HepG2 (cell line): ENCODE measurements around the gene WNT3. TPM values are rescaled to one million over a fixed set of nuclear protein-coding genes. Genes with fewer than 3 reads are reported as not detected.

Source experiments
- ARHGAP35 ChIP-seq: sonication (generic); formaldehyde crosslinking; IDR thresholded peaks from 2 replicates; pipeline ENCODE4 v1.9.0; 2022; ENCODE audit warnings: mild to moderate bottlenecking, inconsistent platforms, moderate library complexity, missing genetic modification reagents, borderline replicate concordance
- GLI4 ChIP-seq: sonication (generic); formaldehyde crosslinking; IDR thresholded peaks from 2 replicates; pipeline ENCODE4 v1.5.1; 2020; ENCODE audit warnings: missing genetic modification reagents, mild to moderate bottlenecking, moderate library complexity, borderline replicate concordance
- HMG20B ChIP-seq: conservative IDR thresholded peaks from 2 replicates; pipeline ENCODE4 v1.6.1; 2016; ENCODE audit warnings: missing genetic modification reagents, missing compliant biosample characterization
- NFRKB ChIP-seq: fragments of 450-650 bp; IDR thresholded peaks from 2 replicates; pipeline ENCODE4 v1.6.1; 2017
- NRL ChIP-seq: sonication (generic); formaldehyde crosslinking; IDR thresholded peaks from 2 replicates; pipeline ENCODE4 v1.5.0; 2020; ENCODE audit warnings: missing genetic modification reagents, mild to moderate bottlenecking, moderate library complexity, borderline replicate concordance
- SP2 ChIP-seq: sonication (generic); formaldehyde crosslinking; IDR thresholded peaks from 2 replicates; pipeline ENCODE4 v1.5.1; 2020; ENCODE audit warnings: mild to moderate bottlenecking, missing genetic modification reagents
- ZNF331 ChIP-seq: sonication (generic); formaldehyde crosslinking; IDR thresholded peaks from 2 replicates; pipeline ENCODE4 v1.4.0; 2020; ENCODE audit warnings: missing genetic modification reagents
- polyA plus RNA-seq, 8 experiments: library from polyadenylated mRNA; depleted of rRNA in 3 of 8; stranded (reverse) in 7 of 8; unstranded in 1 of 8; fragments of >200 nt; fragmentation: Illumina TruSeq in 4 of 8; extraction: Trizol in 4 of 8; gene quantifications; 2 replicates each; pipeline versions ENCODE4 v1.2.1 to v1.2.3, GENCODE V29; 2011 to 2016; ENCODE audit warnings: low read depth in 4 of 8, missing spikeins in 1 of 8, mixed read lengths in 1 of 8; ENCODE audit not compliant: insufficient read depth in 1 of 8
- total RNA-seq, 5 experiments: library from RNA; depleted of rRNA; stranded (reverse); fragments of >200 nt; fragmentation: Illumina TruSeq; extraction: Trizol; gene quantifications; 2 replicates each; pipeline ENCODE4 v1.2.3, GENCODE V29; 2016; ENCODE audit warnings: low read depth in 1 of 5
- TF ChIP-seq, protein P1 (sequence below): fragments of 450-650 bp; IDR thresholded peaks from 2 replicates; pipeline ENCODE4 v1.6.1; 2017; ENCODE audit warnings: mild to moderate bottlenecking
- TF ChIP-seq, protein P2 (sequence below): IDR thresholded peaks from 2 replicates; pipeline ENCODE4 v1.6.1; 2016; ENCODE audit warnings: low read depth, missing genetic modification reagents, missing compliant biosample characterization
- TF ChIP-seq, protein P3 (sequence below): sonication (generic); formaldehyde crosslinking; IDR thresholded peaks from 2 replicates; pipeline ENCODE4 v1.5.0; 2020; ENCODE audit warnings: mild to moderate bottlenecking, missing genetic modification reagents, moderate library complexity

The WNT3 gene
- total and polyA plus RNA-seq, 2 of the 13 experiments (the other 11 are each of a cell fraction or from before 2014, with no cell fraction given), result 8.5 to 10.3 TPM

DNA sequence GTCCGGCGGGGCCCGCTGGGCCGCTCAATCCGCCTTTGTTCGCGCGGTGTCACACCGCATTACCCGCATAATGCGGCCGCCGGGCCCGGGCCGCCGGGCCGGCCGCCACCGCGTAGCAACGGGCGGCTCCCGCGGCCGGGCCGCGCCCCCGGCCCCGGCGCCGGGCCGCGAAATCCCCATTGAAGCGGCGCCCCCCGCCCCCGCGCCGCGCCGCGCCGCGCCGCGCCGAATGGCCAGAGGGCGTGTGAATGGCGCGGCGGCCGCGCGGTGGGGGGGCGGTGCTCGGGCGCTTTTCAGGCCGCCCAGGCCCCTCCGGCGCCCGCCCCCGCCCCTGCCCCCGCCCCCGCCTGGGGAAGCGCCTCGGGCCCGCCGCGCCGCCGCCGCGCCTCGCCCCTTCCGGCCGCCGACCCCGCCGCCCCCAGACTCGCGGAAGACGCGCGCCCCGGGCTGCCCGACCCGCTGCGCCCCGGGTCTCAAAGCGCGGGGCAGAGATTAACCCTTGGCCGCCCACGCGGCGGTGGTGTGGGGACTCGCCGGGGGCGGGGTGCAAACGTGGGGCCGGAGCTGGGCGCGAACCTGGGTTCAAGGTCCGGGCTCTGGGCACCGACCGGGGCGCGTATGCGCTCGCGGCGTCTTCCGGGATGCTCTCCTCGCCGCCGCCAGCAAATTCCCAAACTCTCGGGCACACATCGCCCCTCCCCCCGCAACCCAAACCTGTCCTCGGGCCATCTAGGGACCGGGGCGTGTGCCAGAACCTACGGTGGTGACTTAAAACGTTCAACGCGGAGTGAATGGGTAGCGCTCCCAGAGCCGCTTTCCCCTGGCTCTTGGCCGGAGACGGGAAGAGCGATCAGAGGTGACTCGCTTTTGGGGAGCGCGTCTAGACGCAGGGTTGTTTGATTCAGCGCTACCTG lies 46.7 kb downstream of the WNT3 start (continued):
- TF ChIP-seq, protein P1, sequence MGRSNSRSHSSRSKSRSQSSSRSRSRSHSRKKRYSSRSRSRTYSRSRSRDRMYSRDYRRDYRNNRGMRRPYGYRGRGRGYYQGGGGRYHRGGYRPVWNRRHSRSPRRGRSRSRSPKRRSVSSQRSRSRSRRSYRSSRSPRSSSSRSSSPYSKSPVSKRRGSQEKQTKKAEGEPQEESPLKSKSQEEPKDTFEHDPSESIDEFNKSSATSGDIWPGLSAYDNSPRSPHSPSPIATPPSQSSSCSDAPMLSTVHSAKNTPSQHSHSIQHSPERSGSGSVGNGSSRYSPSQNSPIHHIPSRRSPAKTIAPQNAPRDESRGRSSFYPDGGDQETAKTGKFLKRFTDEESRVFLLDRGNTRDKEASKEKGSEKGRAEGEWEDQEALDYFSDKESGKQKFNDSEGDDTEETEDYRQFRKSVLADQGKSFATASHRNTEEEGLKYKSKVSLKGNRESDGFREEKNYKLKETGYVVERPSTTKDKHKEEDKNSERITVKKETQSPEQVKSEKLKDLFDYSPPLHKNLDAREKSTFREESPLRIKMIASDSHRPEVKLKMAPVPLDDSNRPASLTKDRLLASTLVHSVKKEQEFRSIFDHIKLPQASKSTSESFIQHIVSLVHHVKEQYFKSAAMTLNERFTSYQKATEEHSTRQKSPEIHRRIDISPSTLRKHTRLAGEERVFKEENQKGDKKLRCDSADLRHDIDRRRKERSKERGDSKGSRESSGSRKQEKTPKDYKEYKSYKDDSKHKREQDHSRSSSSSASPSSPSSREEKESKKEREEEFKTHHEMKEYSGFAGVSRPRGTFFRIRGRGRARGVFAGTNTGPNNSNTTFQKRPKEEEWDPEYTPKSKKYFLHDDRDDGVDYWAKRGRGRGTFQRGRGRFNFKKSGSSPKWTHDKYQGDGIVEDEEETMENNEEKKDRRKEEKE, result no peak
- no peak for TF ChIP-seq GLI4
- TF ChIP-seq NFRKB, result no peak
- TF ChIP-seq, protein P2, sequence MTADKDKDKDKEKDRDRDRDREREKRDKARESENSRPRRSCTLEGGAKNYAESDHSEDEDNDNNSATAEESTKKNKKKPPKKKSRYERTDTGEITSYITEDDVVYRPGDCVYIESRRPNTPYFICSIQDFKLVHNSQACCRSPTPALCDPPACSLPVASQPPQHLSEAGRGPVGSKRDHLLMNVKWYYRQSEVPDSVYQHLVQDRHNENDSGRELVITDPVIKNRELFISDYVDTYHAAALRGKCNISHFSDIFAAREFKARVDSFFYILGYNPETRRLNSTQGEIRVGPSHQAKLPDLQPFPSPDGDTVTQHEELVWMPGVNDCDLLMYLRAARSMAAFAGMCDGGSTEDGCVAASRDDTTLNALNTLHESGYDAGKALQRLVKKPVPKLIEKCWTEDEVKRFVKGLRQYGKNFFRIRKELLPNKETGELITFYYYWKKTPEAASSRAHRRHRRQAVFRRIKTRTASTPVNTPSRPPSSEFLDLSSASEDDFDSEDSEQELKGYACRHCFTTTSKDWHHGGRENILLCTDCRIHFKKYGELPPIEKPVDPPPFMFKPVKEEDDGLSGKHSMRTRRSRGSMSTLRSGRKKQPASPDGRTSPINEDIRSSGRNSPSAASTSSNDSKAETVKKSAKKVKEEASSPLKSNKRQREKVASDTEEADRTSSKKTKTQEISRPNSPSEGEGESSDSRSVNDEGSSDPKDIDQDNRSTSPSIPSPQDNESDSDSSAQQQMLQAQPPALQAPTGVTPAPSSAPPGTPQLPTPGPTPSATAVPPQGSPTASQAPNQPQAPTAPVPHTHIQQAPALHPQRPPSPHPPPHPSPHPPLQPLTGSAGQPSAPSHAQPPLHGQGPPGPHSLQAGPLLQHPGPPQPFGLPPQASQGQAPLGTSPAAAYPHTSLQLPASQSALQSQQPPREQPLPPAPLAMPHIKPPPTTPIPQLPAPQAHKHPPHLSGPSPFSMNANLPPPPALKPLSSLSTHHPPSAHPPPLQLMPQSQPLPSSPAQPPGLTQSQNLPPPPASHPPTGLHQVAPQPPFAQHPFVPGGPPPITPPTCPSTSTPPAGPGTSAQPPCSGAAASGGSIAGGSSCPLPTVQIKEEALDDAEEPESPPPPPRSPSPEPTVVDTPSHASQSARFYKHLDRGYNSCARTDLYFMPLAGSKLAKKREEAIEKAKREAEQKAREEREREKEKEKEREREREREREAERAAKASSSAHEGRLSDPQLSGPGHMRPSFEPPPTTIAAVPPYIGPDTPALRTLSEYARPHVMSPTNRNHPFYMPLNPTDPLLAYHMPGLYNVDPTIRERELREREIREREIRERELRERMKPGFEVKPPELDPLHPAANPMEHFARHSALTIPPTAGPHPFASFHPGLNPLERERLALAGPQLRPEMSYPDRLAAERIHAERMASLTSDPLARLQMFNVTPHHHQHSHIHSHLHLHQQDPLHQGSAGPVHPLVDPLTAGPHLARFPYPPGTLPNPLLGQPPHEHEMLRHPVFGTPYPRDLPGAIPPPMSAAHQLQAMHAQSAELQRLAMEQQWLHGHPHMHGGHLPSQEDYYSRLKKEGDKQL (CRISPR knock-in tag), result no peak
- peak; percentile 32 for TF ChIP-seq ZNF331 (CRISPR knock-in tag)
- TF ChIP-seq ARHGAP35, result peak; percentile 83; the same call in 1 of the 2 replicates
- TF ChIP-seq NRL (CRISPR knock-in tag), result peak; percentile 96
- TF ChIP-seq, protein P3, sequence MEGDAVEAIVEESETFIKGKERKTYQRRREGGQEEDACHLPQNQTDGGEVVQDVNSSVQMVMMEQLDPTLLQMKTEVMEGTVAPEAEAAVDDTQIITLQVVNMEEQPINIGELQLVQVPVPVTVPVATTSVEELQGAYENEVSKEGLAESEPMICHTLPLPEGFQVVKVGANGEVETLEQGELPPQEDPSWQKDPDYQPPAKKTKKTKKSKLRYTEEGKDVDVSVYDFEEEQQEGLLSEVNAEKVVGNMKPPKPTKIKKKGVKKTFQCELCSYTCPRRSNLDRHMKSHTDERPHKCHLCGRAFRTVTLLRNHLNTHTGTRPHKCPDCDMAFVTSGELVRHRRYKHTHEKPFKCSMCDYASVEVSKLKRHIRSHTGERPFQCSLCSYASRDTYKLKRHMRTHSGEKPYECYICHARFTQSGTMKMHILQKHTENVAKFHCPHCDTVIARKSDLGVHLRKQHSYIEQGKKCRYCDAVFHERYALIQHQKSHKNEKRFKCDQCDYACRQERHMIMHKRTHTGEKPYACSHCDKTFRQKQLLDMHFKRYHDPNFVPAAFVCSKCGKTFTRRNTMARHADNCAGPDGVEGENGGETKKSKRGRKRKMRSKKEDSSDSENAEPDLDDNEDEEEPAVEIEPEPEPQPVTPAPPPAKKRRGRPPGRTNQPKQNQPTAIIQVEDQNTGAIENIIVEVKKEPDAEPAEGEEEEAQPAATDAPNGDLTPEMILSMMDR (CRISPR knock-in tag), result peak; percentile 22; the same call in 1 of the 2 replicates
- TF ChIP-seq HMG20B, result no peak; the same call in none of the 2 replicates
- TF ChIP-seq SP2, result no peak
